ENCODE measurements around the gene MUC15.

The MUC15 gene

GRCh38 chr11:26578998-26579661 is 7.1 kb upstream of the MUC15 start:
- in situ Hi-C loops (cut with MboI; ENCODE audit: low sequenced_read_pairs) = no loop called here

GRCh38 chr11:26575946-26576345 is 3.9 kb upstream of the MUC15 start:
- in situ Hi-C loops (cut with MboI; ENCODE audit: low sequenced_read_pairs) = no loop called here

GRCh38 chr11:26573896-26574295 is 1.8 kb upstream of the MUC15 start:
- in situ Hi-C loops (cut with MboI; ENCODE audit: low sequenced_read_pairs) = no loop called here

GRCh38 chr11:26572770-26573402 is 823 bp upstream of the MUC15 start:
- in situ Hi-C loops (cut with MboI; ENCODE audit: low sequenced_read_pairs) = no loop called here

- in situ Hi-C loops (cut with MboI; ENCODE audit: low sequenced_read_pairs) = no loop called here
These were observed 2.4 kb downstream of the MUC15 start for GRCh38 chr11:26569646-26570045.

- in situ Hi-C loops (cut with MboI; ENCODE audit: low sequenced_read_pairs) = no loop called here
These were observed 13.9 kb downstream of the MUC15 start for GRCh38 chr11:26558190-26558589.

- in situ Hi-C loops (cut with MboI; ENCODE audit: low sequenced_read_pairs) = no loop called here
These were observed 14.4 kb downstream of the MUC15 start for GRCh38 chr11:26557666-26558065.

- in situ Hi-C loops (cut with MboI; ENCODE audit: low sequenced_read_pairs) = no loop called here
These were observed 15.5 kb downstream of the MUC15 start for GRCh38 chr11:26556582-26556981.

- in situ Hi-C loops (cut with MboI; ENCODE audit: low sequenced_read_pairs) = no loop called here
These were observed 17.6 kb downstream of the MUC15 start for GRCh38 chr11:26554455-26554854.

GRCh38 chr11:26553182-26553581 is 18.9 kb downstream of the MUC15 start:
- in situ Hi-C loops (cut with MboI; ENCODE audit: low sequenced_read_pairs) = no loop called here

- in situ Hi-C loops (cut with MboI; ENCODE audit: low sequenced_read_pairs) = no loop called here
These were observed 20.8 kb downstream of the MUC15 start for GRCh38 chr11:26551186-26551801.

GRCh38 chr11:26550022-26550421 is 22.0 kb downstream of the MUC15 start:
- in situ Hi-C loops (cut with MboI; ENCODE audit: low sequenced_read_pairs) = no loop called here

- in situ Hi-C loops (cut with MboI; ENCODE audit: low sequenced_read_pairs) = no loop called here
These were observed 22.9 kb downstream of the MUC15 start for GRCh38 chr11:26549176-26549575.

- in situ Hi-C loops (cut with MboI; ENCODE audit: low sequenced_read_pairs) = no loop called here
These were observed 30.2 kb downstream of the MUC15 start for GRCh38 chr11:26541870-26542269.

- in situ Hi-C loops (cut with MboI; ENCODE audit: low sequenced_read_pairs) = no loop called here
These were observed 32.5 kb downstream of the MUC15 start for GRCh38 chr11:26539517-26539916.

GRCh38 chr11:26537341-26537740 is 34.7 kb downstream of the MUC15 start:
- in situ Hi-C loops (cut with MboI; ENCODE audit: low sequenced_read_pairs) = no loop called here

GRCh38 chr11:26527685-26528084 is 44.4 kb downstream of the MUC15 start:
- in situ Hi-C loops (cut with MboI; ENCODE audit: low sequenced_read_pairs) = no loop called here

GRCh38 chr11:26522912-26523610 is 49.0 kb downstream of the MUC15 start:
- in situ Hi-C loops (cut with MboI; ENCODE audit: low sequenced_read_pairs) = no loop called here

GRCh38 chr11:26519469-26519868 is 52.6 kb downstream of the MUC15 start:
- in situ Hi-C loops (cut with MboI; ENCODE audit: low sequenced_read_pairs) = no loop called here

GRCh38 chr11:26512196-26512595 is 59.9 kb downstream of the MUC15 start:
- in situ Hi-C loops (cut with MboI; ENCODE audit: low sequenced_read_pairs) = no loop called here

GRCh38 chr11:26510756-26511155 is 61.3 kb downstream of the MUC15 start:
- in situ Hi-C loops (cut with MboI; ENCODE audit: low sequenced_read_pairs) = no loop called here

GRCh38 chr11:26510164-26510563 is 61.9 kb downstream of the MUC15 start:
- in situ Hi-C loops (cut with MboI; ENCODE audit: low sequenced_read_pairs) = no loop called here

Measured in HL-60/S4 treated with retinoic acid at 250 ng/mL for 4 days and 3 days (cell line).